GM12878 (cell line): ENCODE data around the gene PCDHGC4. TPM values are rescaled to one million over a fixed set of nuclear protein-coding genes. Genes with fewer than 3 reads are reported as not detected.

Source experiments
- ATAC-seq: fragments of 200-7000 bp; cut with Tn5 transposase; 3 replicates; pipeline ENCODE4 v1.9.1; 2020; ENCODE audit warnings: mild to moderate bottlenecking, moderate library complexity
- BruUV-seq: library from RNA; stranded (reverse); fragments of 400-500 nt; replicated peaks from 2 replicates; lab custom pipeline; 2021; lab: Mats Ljungman, UMichigan
- CTCF ChIA-PET: fragments of 300-600 bp; sonication (Branson Sonifier 250); formaldehyde crosslinking; extraction: SDS; loops from one replicate; lab custom pipeline; 2021; ENCODE audit warnings: inconsistent platforms; lab: Yijun Ruan, JAX
- POLR2A ChIA-PET: fragments of 350-600 bp; formaldehyde crosslinking; extraction: SDS; loops from one replicate; lab custom pipeline; 2021; ENCODE audit warnings: inconsistent platforms; lab: Charles Lee
- RAD21 ChIA-PET: fragments of 300-600 bp; sonication (Branson Sonifier 250); formaldehyde crosslinking; loops from one replicate; lab custom pipeline; 2023; ENCODE audit warnings: antibody characterized with exemption; ENCODE audit not compliant: unreplicated experiment; lab: Charles Lee
- SMC1A ChIA-PET: fragments of 300-600 bp; sonication (Branson Sonifier 250); formaldehyde crosslinking; loops from one replicate; lab custom pipeline; 2023; ENCODE audit not compliant: unreplicated experiment, uncharacterized antibody; lab: Charles Lee
- DNase-seq: peaks from one replicate; pipeline ENCODE4 v3.0.0-alpha.2; 2011; ENCODE audit warnings: low read depth, low spot score
- FAIRE-seq: peaks from 3 replicates; lab custom pipeline; 2011; peaks lifted over from hg19 to GRCh38; lab: Jason Lieb, UNC
- H2AFZ ChIP-seq: 2 replicates; pipeline ENCODE4 v1.6.0; 2011; ENCODE audit warnings: low read depth, low read length, control low read depth; ENCODE audit not compliant: control insufficient read depth
- H3K27ac ChIP-seq: 2 replicates; pipeline ENCODE4 v1.5.1; 2011; ENCODE audit warnings: control low read depth; ENCODE audit not compliant: control insufficient read depth, insufficient read depth
- H3K27me3 ChIP-seq, 2 experiments: replicated peaks in 1 of 2; 2 replicates each; pipeline versions ENCODE4 v1.6.0 to v1.6.1; 2011; ENCODE audit warnings: low read length in 1 of 2; ENCODE audit not compliant: control insufficient read depth in 2 of 2, insufficient read depth in 2 of 2
- H3K36me3 ChIP-seq, 2 experiments: 2 replicates each; pipeline ENCODE4 v1.5.1; 2011; ENCODE audit warnings: low read length in 1 of 2; ENCODE audit not compliant: control insufficient read depth in 2 of 2, insufficient read depth in 2 of 2
- H3K4me1 ChIP-seq: 2 replicates; pipeline ENCODE4 v1.6.1; 2011; ENCODE audit warnings: mild to moderate bottlenecking, low read length, moderate library complexity, mixed read lengths; ENCODE audit not compliant: control insufficient read depth, insufficient read depth
- H3K4me2 ChIP-seq: 2 replicates; pipeline ENCODE4 v1.6.0; 2011; ENCODE audit warnings: control low read depth; ENCODE audit not compliant: control insufficient read depth, insufficient read depth
- H3K4me3 ChIP-seq: fragments of 200-600 bp; sonication (generic); 2 replicates; pipeline ENCODE4 v1.5.1; 2016
- H3K79me2 ChIP-seq: 2 replicates; pipeline ENCODE4 v1.6.0; 2011; ENCODE audit warnings: low read length; ENCODE audit not compliant: control insufficient read depth, insufficient read depth
- H3K9ac ChIP-seq: 2 replicates; pipeline ENCODE4 v1.8.0; 2011; ENCODE audit warnings: low read length, control low read depth, mixed read lengths; ENCODE audit not compliant: control insufficient read depth, insufficient read depth
- H3K9me3 ChIP-seq: replicated peaks from 3 replicates; pipeline ENCODE4 v1.5.1; 2011; ENCODE audit warnings: mild to moderate bottlenecking, low read length; ENCODE audit not compliant: control insufficient read depth, insufficient read depth
- H4K20me1 ChIP-seq: 2 replicates; pipeline ENCODE4 v1.6.0; 2011; ENCODE audit not compliant: control insufficient read depth, insufficient read depth
- BCL11A ChIP-seq: IDR thresholded peaks from 2 replicates; pipeline ENCODE4 v1.6.1; 2011; ENCODE audit warnings: low read depth, low read length
- FOXK2 ChIP-seq: fragments of 450-650 bp; IDR thresholded peaks from 2 replicates; pipeline ENCODE4 v1.6.1; 2017; ENCODE audit warnings: mild to moderate bottlenecking, moderate library complexity
- HDAC6 ChIP-seq: fragments of 200-600 bp; sonication (generic); IDR thresholded peaks from one replicate; pipeline ENCODE4 v1.8.0; 2017; ENCODE audit warnings: antibody characterized with exemption; ENCODE audit not compliant: unreplicated experiment
- IKZF2 ChIP-seq, 2 experiments: fragments of 450-650 bp; IDR thresholded peaks; 2 replicates each; pipeline ENCODE4 v1.6.1; 2017; ENCODE audit warnings: mild to moderate bottlenecking in 2 of 2, moderate library complexity in 2 of 2
- PML ChIP-seq: IDR thresholded peaks from 2 replicates; pipeline ENCODE4 v1.6.1; 2012; ENCODE audit warnings: low read length, inconsistent platforms
- SMC3 ChIP-seq: IDR thresholded peaks from 2 replicates; pipeline ENCODE4 v1.6.1; 2011; ENCODE audit warnings: low read length, improper control_type of control experiment, borderline replicate concordance
- STAT3 ChIP-seq: IDR thresholded peaks from 2 replicates; pipeline ENCODE4 v1.6.1; 2011; ENCODE audit warnings: low read depth, low read length, improper control_type of control experiment
- TAF1 ChIP-seq: IDR thresholded peaks from 2 replicates; pipeline ENCODE4 v1.6.1; 2011; ENCODE audit warnings: mild to moderate bottlenecking, low read depth, low read length, borderline replicate concordance
- TCF3 ChIP-seq: IDR thresholded peaks from 2 replicates; pipeline ENCODE4 v1.6.1; 2012; ENCODE audit warnings: low read depth, mild to moderate bottlenecking, low read length, borderline replicate concordance; ENCODE audit not compliant: insufficient read depth
- USF2 ChIP-seq: IDR thresholded peaks from 2 replicates; pipeline ENCODE4 v1.6.1; 2011; ENCODE audit warnings: low read depth, low read length, improper control_type of control experiment, borderline replicate concordance
- YY1 ChIP-seq: IDR thresholded peaks from 2 replicates; pipeline ENCODE4 v1.6.1; 2011; ENCODE audit warnings: low read depth, mild to moderate bottlenecking, low read length
- ZBTB11 ChIP-seq: fragments of 450-650 bp; formaldehyde crosslinking; IDR thresholded peaks from 2 replicates; pipeline ENCODE4 v1.5.0; 2022; ENCODE audit warnings: mild to moderate bottlenecking, missing genetic modification characterization
- WGBS: methylation state at CpG from one replicate; pipeline ENCODE4 v1.1.6; 2016; ENCODE audit warnings: low lambda C conversion rate; ENCODE audit not compliant: insufficient replicate concordance, insufficient coverage; ENCODE audit errors: missing lambda C conversion rate; 5-methylcytosine and 5-hydroxymethylcytosine counted together
- in situ Hi-C: fragments of 300-500 bp; cut with MboI; formaldehyde crosslinking; loops from 9 replicates; pipeline ENCODE4 v1.14.3; 2018; ENCODE audit warnings: mixed read lengths
- intact Hi-C: fragments of 100-400 bp; cut with micrococcal nuclease; formaldehyde crosslinking; loops from one replicate; pipeline ENCODE4 v1.14.2; 2022; ENCODE audit not compliant: unreplicated experiment
- polyA plus RNA-seq, 11 experiments: library from polyadenylated mRNA; depleted of rRNA in 4 of 11; unstranded in 6 of 11; stranded (reverse) in 5 of 11; fragments of >200 nt; fragmentation: Nextera tagmentation in 4 of 11; fragmentation: Illumina TruSeq in 1 of 11; extraction: Ambion mirVana in 4 of 11; extraction: Trizol in 1 of 11; gene quantifications; 1 replicate in 1 of 11; 2 replicates in 10 of 11; pipeline versions ENCODE4 v1.2.1 to v1.2.3, GENCODE V29; 2011 to 2016; ENCODE audit warnings: inconsistent platforms in 2 of 11, missing spikeins in 2 of 11, low read depth in 1 of 11
- total RNA-seq, 4 experiments: library from RNA; depleted of rRNA in 3 of 4; stranded (reverse); fragments of >200 nt in 3 of 4; fragmentation: Illumina TruSeq in 1 of 4; extraction: Trizol in 1 of 4; gene quantifications; 2 replicates each; pipeline versions ENCODE4 v1.2.1 to v1.2.3, GENCODE V29; 2013 to 2021

PCDHGC4 gene
- total and polyA plus RNA-seq, 10 of the 15 experiments (the other 5 are each of a cell fraction or from before 2014, with no cell fraction given), result 0.04 to 1.2 (median 0.52) TPM

DNA sequence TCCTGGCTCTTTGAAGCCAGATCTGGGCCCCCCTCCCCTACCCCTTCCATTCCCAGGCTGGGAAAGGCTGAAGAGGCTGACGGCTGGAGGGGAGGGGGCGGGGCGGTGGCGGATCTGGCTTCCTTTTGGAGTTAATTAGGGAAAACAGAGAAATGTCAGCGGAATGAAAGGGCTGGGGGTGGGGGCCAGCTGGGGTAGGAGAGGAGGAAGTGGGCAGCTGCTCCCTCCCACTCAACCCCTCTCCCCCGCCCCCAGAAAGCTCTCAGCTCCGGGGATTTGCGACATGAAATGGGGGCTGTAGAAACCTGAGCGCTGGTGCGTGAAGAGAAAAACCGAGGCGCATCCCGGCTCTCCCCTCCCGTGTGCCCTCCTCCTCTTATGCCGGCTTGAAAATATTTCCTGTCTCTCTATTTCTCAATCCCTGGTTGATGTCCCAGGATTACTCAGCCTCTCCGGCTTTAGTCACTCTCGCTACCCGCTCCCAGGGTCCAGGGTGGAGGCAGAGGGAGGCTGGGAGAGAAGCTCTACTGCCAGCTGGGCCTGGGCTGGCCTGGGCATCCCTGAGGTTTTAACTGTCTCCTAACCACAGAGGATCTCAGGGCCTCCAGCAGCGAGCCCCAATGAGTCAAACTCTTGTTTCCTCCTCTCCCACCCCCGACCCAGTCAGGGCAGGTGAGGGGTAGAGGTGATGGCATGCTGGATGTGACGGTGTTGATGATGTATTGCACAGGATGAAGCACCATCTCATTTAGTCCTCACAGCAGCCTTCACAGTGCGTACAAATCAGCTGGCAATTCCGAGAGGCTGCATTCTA, 24.2 kb downstream of the PCDHGC4 start (continued):
- TF ChIP-seq TAF1 (peak; percentile 14; the same call in 1 of the 2 replicates), PML (no peak), USF2 (no peak), SMC3 (no peak), TCF3 (peak; percentile 77; the same call in 1 of the 2 replicates), IKZF2 (IDR thresholded peaks at IDR 0.05) (peak; percentile 42 to 67; a peak in 3 of 4 replicates)
- TF ChIP-seq, all 136 proteins: peak for 21

DNA sequence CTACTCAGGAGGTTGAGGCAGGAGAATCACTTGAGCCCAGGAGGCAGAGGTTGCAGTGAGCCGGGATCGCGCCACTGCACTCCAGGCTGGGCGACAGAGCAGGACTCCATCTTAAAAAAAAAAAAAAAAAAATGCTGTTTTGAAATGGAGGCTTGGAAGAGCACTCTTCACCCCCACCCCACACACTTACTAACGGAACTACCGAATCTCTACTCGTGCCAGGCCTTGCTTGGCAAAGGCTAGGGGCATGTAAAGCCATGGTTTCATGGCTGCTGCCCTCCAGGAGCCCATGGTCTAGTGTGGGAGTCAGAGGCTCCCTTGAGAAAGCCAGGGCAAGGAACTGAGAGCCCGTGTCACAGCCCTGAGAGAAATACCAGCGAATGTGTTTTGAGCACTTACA, 25.3 kb downstream of the PCDHGC4 start:
- no TSS peak for BruUV-seq
- H3K9me3 ChIP-seq, result no peaks in the 10 kb centered on the region
- peak overlapping the region; percentile 89 for H3K4me2 ChIP-seq
- H4K20me1 ChIP-seq, result no peaks in the 10 kb centered on the region
- peak overlapping the region; percentile 6; the same call in 1 of the 2 replicates for H2AFZ ChIP-seq
- TF ChIP-seq HDAC6 (no peak), FOXK2 (no peak), ZBTB11 (no peak), YY1 (peak; percentile 61), BCL11A (no peak), STAT3 (no peak)
- ChIA-PET CTCF (interaction anchor here (1.0 to 11.9 kb wide), 13 partner anchors 14 to 190 kb away, joined by 3 to 213 read pairs (median 19); partner anchors contain the start of genes PCDHGA10, PCDHGA11, PCDHGA12 and PCDHGA5), SMC1A (interaction anchor here (0.9 to 10.8 kb wide), 12 partner anchors 10 to 99 kb away, joined by 3 to 176 read pairs (median 6); partner anchors contain the start of genes PCDHGA11, PCDHGB7 and PCDHGC3), POLR2A (interaction anchor here (0.8 kb wide), 1 partner anchor 13 kb away, joined by 3 read pairs; no protein-coding TSS in a partner anchor), RAD21 (interaction anchor here (0.6 to 11.6 kb wide), 7 partner anchors 8 to 98 kb away, joined by 3 to 109 read pairs (median 6); partner anchors contain the start of genes PCDHGA10, PCDHGA11 and PCDHGC3)
- H3K36me3 ChIP-seq, result peaks cover 0 to 5% of the 10 kb centered on the region in 2 experiments; a peak in 1 of 4 replicates
- ATAC-seq (no peak), DNase-seq (no peak), FAIRE-seq (no peak)
- in situ Hi-C loops (no loop called here), intact Hi-C loops (loop anchor here (5.0 kb wide), 1 partner anchor 127 kb away; the partner anchor contains the start of genes HDAC3 and RELL2)
- peak overlapping the region; percentile 90 for H3K27ac ChIP-seq
- H3K27me3 ChIP-seq, result no peaks in the 10 kb centered on the region
- peak overlapping the region; percentile 74 for H3K9ac ChIP-seq
- H3K79me2 ChIP-seq, result peaks cover 15% of the 10 kb centered on the region
- H3K4me1 ChIP-seq, result peaks cover 81% of the 10 kb centered on the region
- 3% methylated on average over 5 of the region's 9 CpGs for WGBS
- H3K4me3 ChIP-seq, result peak overlapping the region; percentile 65
